Choroid plexus epithelial cell (primary cell): ENCODE results near the gene IRS1.

Experiments used
- DNase-seq: peaks from one replicate; pipeline ENCODE4 v3.0.0-alpha.2; 2010; ENCODE audit warnings: low read depth
- H3K4me3 ChIP-seq: 2 replicates; pipeline ENCODE4 v1.5.1; 2011; ENCODE audit warnings: low read depth, mild to moderate bottlenecking, control low read depth, low read length, moderate library complexity
- CTCF ChIP-seq: conservative IDR thresholded peaks from 2 replicates; pipeline ENCODE4 v1.5.1; 2011; ENCODE audit warnings: low read depth, mild to moderate bottlenecking, control low read depth, inconsistent platforms, low read length, moderate library complexity

IRS1 gene

GRCh38 chr2:226775032-226775509 is 24.5 kb downstream of the IRS1 start:
- DNase-seq: no peak
- H3K4me3 ChIP-seq: no peak overlapping the region
- no peak for TF ChIP-seq CTCF

- DNase-seq: peak; percentile 51
- no peak for TF ChIP-seq CTCF
- no peak overlapping the region for H3K4me3 ChIP-seq
Measured at GRCh38 chr2:226773291-226773690, 26.3 kb downstream of the IRS1 start.

- no peak for TF ChIP-seq CTCF
- no peak overlapping the region for H3K4me3 ChIP-seq
- DNase-seq: peak; percentile 68
Measured at GRCh38 chr2:226772389-226773179, 27.0 kb downstream of the IRS1 start.

- no peak for TF ChIP-seq CTCF
- H3K4me3 ChIP-seq: no peak overlapping the region
- no peak for DNase-seq
Measured at GRCh38 chr2:226771067-226771466, 28.6 kb downstream of the IRS1 start.

- no peak overlapping the region for H3K4me3 ChIP-seq
- DNase-seq: no peak
- TF ChIP-seq CTCF: no peak
Measured at GRCh38 chr2:226767056-226767813, 32.4 kb downstream of the IRS1 start.

GRCh38 chr2:226766352-226767055 is 33.1 kb downstream of the IRS1 start:
- no peak overlapping the region for H3K4me3 ChIP-seq
- DNase-seq: peak; percentile 47
- TF ChIP-seq CTCF: no peak
